HG03520 (cell line): Measurements from ENCODE around the gene HNRNPA3.

Source experiments
- ATAC-seq: cut with Tn5 transposase; IDR thresholded peaks from one replicate; pipeline ENCODE4 v1.9.1; 2021; ENCODE audit warnings: mild to moderate bottlenecking, moderate library complexity; ENCODE audit not compliant: unreplicated experiment

The HNRNPA3 gene

DNA sequence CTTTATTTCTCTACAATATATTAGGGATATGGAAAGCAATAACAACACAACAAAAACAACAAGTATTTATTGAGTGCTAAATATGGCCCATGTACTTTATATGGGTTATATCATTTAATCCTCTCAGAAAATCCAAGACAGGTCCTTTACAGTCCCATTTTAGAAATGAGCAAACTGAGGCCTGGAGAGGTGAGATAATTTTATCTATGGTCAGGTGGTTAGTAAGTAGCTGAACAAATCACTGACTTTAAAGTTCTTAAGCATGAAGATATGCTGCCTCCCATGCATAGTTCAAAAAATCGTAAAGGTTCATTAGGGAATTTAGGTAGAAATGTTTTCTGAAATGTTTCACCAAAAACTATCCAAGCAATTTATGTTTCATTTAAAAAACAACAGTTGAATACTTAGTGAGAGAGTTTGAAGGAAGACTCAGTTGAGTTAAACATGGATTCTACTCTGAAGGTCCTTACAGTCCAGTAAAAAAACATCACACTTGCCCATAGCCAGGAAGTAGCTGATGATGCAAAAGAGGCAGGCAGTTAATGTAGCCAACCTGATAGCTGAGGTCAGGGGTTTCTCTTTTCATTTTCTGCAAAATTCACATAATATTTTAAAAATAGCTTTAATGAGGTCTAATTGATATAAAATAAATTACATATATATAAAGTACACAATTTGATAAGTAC is 59.5 kb downstream of the HNRNPA3 start:
- no peak for ATAC-seq

DNA sequence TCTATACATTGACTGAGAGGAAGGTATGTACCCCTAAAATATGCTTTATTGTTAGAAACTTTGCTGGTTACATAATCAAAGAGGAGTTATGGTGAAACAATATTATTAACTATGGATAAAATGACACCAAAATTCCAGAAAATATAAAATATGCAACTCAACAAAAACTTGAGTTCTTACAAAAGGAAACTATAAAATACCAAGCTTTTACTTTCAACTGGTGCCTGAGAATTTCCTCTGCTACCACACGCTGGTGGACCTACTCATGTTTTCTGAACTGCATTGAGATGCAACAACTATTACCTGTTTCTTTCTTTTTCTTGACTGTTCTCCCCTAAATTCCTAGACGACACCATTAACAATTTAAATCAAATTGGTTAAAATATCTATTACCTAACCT is 60.2 kb downstream of the HNRNPA3 start:
- no peak for ATAC-seq

DNA sequence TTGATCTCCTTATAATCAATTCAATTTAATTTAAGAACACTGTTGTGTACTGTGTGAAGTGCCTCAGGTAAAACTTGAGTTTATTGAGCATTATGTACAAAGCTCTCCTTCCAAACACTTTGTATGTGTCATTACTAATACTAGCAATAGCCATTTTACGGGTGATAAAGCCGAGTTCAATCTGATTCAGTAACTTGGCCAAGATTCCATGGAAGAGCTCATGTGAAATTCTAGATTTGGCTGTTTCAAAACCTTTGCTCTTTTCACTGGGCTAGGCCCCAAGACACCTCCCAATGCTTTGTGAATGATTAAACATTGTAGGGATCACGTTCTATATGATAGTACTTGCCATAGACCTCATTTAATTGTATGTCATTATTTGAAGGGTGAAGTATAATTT is 60.8 kb downstream of the HNRNPA3 start:
- no peak for ATAC-seq
